Mucosa of descending colon (tissue), 3 donors: Measurements from ENCODE around the gene FMNL1. TPM values are rescaled to one million over a fixed set of nuclear protein-coding genes. Genes with fewer than 3 reads are reported as not detected.
A peak's percentile ranks its signal among the peaks of the same experiment; 100 is the strongest.
"Not testable (repeated sequence)": the region's sequence is repeated elsewhere in the genome, so short reads cannot be mapped to it uniquely, and the experiment has no call there.

Source experiments
- ATAC-seq: fragments of 200-7000 bp; cut with Tn5 transposase; one replicate; pipeline ENCODE4 v1.9.1; 2020; ENCODE audit warnings: mild to moderate bottlenecking, moderate library complexity
- DNase-seq, 3 donors: peaks; one replicate each; pipeline ENCODE4 v3.0.0-alpha.2; 2020
- H3K36me3 ChIP-seq: fragments of 200-600 bp; one replicate; pipeline ENCODE4 v1.8.0; 2021; ENCODE audit warnings: low read depth, mild to moderate bottlenecking
- H3K4me1 ChIP-seq: fragments of 200-600 bp; one replicate; pipeline ENCODE4 v1.8.0; 2021; ENCODE audit warnings: low read depth, mild to moderate bottlenecking
- H3K4me3 ChIP-seq: fragments of 200-600 bp; one replicate; pipeline ENCODE4 v1.8.0; 2021; ENCODE audit warnings: mild to moderate bottlenecking
- H3K9me3 ChIP-seq: fragments of 200-600 bp; one replicate; pipeline ENCODE4 v1.8.0; 2021; ENCODE audit warnings: mild to moderate bottlenecking
- intact Hi-C, 2 donors: fragments of 100-400 bp; cut with DNase I in 1 of 2; cut with micrococcal nuclease in 1 of 2; formaldehyde crosslinking; loops; one replicate each; pipeline versions ENCODE4 v1.11.0 to v1.11.1; 2022; cut with DNase I, micrococcal nuclease
- total RNA-seq, 3 donors: library from RNA; stranded (reverse); fragmentation: NEBNext Ultra II Directional in 2 of 3; extraction: Animal tissue kit (Norgen Biotek cat#: 25700) in 2 of 3; gene quantifications; one replicate each; pipeline versions ENCODE4 v1.2.1 to v1.2.4, GENCODE V29; 2021 to 2023
- TF ChIP-seq, protein P1 (sequence below): fragments of 200-600 bp; IDR thresholded peaks from one replicate; pipeline ENCODE4 v1.8.0; 2022; ENCODE audit warnings: antibody characterized with exemption, mild to moderate bottlenecking
- donor health status: DM: no; HTN: no; CAD: no; lungs with moderate emphysema.
- donor health status: DM: no; HTN: no; CAD: no.
- donor health status: DM: no; HTN: yes; CAD: no.

The FMNL1 gene
- total RNA-seq, 3 donors from 2014 or later: 7.4 to 18.1 (median 17.3) TPM

DNA sequence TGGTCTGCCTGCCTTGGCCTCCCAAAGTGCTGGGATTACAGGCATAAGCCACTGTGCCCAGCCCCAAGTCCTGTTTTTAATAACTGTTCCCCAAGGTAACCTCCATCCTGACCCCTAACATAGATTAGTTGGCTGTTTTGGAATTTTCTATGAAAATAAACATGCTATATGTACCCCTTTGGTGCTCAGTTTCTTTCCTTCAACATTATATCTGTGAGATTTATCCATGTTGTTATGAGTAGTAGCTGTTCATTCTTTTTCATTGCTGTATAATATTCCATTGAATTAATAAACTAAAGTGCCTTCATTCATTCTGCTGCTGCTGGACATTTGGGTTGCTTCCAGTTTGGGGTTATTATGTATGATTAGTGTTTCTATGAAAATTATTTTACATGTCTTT is 26.3 kb upstream of the FMNL1 start:
- ATAC-seq (no peak), DNase-seq (no peak)
- intact Hi-C loops: loop anchor here in 1 of 2 donors (10.0 kb wide), 1 partner anchor 61 kb away; the partner anchor contains the start of genes ACBD4 and PLCD3
- Histone ChIP-seq H3K4me3 (no peak overlapping the region), H3K4me1 (no peaks in the 10 kb centered on the region), H3K36me3 (no peaks in the 10 kb centered on the region), H3K9me3 (no peaks in the 10 kb centered on the region)
- TF ChIP-seq, protein P1, sequence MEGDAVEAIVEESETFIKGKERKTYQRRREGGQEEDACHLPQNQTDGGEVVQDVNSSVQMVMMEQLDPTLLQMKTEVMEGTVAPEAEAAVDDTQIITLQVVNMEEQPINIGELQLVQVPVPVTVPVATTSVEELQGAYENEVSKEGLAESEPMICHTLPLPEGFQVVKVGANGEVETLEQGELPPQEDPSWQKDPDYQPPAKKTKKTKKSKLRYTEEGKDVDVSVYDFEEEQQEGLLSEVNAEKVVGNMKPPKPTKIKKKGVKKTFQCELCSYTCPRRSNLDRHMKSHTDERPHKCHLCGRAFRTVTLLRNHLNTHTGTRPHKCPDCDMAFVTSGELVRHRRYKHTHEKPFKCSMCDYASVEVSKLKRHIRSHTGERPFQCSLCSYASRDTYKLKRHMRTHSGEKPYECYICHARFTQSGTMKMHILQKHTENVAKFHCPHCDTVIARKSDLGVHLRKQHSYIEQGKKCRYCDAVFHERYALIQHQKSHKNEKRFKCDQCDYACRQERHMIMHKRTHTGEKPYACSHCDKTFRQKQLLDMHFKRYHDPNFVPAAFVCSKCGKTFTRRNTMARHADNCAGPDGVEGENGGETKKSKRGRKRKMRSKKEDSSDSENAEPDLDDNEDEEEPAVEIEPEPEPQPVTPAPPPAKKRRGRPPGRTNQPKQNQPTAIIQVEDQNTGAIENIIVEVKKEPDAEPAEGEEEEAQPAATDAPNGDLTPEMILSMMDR: no peak

DNA sequence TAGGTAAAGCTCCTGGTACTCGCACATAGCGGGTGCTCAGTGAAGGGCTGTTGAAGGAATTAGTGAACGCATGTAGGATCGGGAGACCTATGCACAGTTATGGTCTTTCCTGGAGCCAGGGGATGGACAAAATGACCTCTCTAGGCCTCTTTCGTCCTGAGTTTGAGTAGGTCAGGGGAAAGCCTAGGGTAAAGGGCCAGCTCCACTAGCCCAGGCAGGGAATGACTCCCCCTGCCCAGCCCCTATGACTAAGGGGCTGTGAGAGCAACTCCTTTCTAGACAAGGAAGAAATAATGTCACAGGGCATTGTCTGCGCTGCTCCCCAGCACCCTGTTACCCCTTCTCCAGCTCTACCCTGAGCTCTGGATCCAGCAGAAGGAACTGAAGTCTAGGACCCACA is 24.6 kb upstream of the FMNL1 start:
- Histone ChIP-seq H3K36me3 (no peaks in the 10 kb centered on the region), H3K4me1 (no peaks in the 10 kb centered on the region), H3K9me3 (no peaks in the 10 kb centered on the region), H3K4me3 (no peak overlapping the region)
- TF ChIP-seq, protein P1: no peak
- DNase-seq: no peak
- intact Hi-C loops: loop anchor here (2.0 to 10.0 kb wide), 2 partner anchors 62 kb away; partner anchors contain the start of genes ACBD4 (in 2 of the 2) and PLCD3 (in 1 of the 2)
- no peak for ATAC-seq

DNA sequence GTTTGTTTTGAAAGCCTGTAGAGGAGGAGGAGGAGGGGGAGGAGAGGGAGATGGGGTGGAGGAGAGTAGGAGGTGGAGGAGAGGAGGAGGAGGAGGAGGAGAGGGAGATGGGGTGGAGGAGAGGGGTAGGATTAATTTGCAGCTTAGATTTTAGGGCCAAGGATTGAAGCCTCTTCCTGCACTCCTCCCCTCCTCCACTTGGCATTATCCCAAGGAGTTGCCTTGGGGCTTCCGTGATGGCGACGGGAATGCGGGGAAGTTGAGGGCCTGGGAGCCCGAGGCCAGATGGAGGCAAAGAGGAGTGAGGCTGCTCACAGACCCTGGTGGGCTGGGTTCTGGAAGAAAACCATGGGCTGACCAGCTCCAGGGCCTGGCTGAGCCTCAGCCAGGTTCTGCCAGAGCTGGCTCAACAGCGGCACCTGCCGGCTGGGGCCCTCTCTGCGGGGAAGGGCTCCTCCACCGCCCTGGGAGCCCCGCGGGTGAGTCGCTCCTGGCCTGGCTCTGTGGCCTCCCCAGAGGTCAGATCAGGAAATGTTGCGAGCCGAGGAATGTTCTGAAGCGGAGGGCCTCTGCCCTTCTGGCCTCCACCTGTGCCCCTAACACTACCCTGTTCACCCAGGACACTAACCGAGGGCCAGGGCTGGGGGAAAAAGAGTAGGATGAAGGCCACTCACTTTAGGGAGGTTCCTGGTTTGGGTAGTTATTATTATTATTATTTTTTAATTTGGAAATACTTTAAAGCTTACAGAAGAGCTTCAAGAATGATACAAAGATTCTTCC is 23.9 kb upstream of the FMNL1 start:
- no peaks in the 10 kb centered on the region for H3K36me3 ChIP-seq
- DNase-seq (peak; percentile 91 to 97 (median 93)), ATAC-seq (peak; percentile 100)
- H3K4me1 ChIP-seq: no peaks in the 10 kb centered on the region
- H3K4me3 ChIP-seq: no peak overlapping the region
- TF ChIP-seq, protein P1: peak; percentile 99
- H3K9me3 ChIP-seq: no peaks in the 10 kb centered on the region
- intact Hi-C loops: loop anchor here (2.0 to 10.0 kb wide), 2 partner anchors 63 kb away; partner anchors contain the start of genes ACBD4 (in 2 of the 2) and PLCD3 (in 1 of the 2)

DNA sequence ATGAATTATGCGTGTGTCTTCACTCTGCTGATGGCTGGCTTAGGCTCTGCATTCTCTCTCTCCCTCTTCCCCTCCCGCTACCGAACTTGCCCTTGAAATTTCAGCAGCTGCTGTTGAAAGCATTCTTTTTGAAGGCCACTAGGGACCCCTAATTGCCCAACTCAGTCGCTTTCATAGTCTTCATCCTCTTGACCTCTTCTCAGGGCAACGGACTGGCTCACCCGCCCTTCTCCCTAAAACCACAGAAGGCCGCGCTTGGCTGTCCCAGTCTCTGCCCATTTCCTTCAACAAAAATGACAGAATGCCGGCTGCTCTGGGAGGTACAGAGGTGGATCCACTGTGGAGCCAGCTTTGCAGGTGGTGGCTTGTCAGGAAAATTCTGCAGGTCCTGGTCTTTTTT is 21.0 kb upstream of the FMNL1 start:
- Histone ChIP-seq H3K4me1 (no peaks in the 10 kb centered on the region), H3K4me3 (no peak overlapping the region), H3K9me3 (no peaks in the 10 kb centered on the region), H3K36me3 (no peaks in the 10 kb centered on the region)
- TF ChIP-seq, protein P1: no peak
- no peak for ATAC-seq
- intact Hi-C loops: no loop called here
- DNase-seq: peak in 1 of 3 donors; percentile 50

DNA sequence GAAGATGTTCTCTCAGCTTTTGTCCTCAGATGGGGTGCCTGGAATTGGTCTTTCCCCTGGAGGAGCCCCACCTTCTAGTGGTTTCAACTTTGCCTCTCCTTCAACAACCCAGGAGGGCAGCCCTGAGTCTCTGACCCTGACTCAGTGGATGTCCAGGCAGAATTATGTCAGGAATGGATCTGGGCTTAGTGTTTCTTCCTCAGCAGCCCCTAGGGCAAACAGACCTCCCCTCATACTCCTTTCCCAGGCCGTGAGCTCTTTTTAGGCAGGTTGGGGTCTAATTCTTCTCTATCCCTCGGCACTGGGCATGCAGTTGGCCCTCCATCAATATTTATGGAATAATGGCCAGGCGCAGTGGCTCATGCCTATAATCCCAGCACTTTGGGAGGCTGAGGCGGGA is 20.2 kb upstream of the FMNL1 start:
- no peak overlapping the region for H3K4me3 ChIP-seq
- DNase-seq (no peak), ATAC-seq (no peak)
- no peaks in the 10 kb centered on the region for H3K9me3 ChIP-seq
- TF ChIP-seq, protein P1: no peak
- H3K36me3 ChIP-seq: no peaks in the 10 kb centered on the region
- H3K4me1 ChIP-seq: no peaks in the 10 kb centered on the region
- intact Hi-C loops: no loop called here

DNA sequence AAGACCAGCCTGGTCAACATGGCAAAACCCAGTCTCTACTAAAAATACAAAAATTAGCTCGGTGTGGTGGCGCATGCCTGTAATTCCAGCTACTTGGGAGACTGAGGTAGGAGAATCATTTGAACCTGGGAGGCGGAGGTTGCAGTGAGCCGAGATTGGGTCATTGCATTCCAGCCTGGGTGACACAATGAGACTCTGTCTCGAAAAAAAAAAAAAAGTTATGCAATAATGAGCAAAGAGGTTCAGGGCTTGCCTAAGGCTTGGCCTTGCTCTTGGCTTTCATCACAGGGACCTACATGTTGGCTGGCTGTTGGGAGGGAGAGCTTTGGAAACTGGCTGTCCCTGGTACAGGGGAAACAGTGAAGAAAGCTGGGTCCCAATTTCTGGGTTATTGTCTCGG is 19.8 kb upstream of the FMNL1 start:
- DNase-seq: peak in 1 of 3 donors; percentile 15
- H3K4me1 ChIP-seq, intact Hi-C loops, H3K4me3 ChIP-seq, H3K9me3 ChIP-seq, ATAC-seq, H3K36me3 ChIP-seq: not testable (repeated sequence)
